GM12872 (cell line): ENCODE measurements around the gene TNFRSF1A.

Experiments used
- CTCF ChIP-seq: IDR thresholded peaks from 3 replicates; pipeline ENCODE4 v1.5.1; 2011; ENCODE audit warnings: low read depth, mild to moderate bottlenecking, low read length, moderate library complexity; ENCODE audit not compliant: insufficient read depth

The TNFRSF1A gene

GRCh38 chr12:6360080-6360571 lies 18.2 kb upstream of the TNFRSF1A start:
- TF ChIP-seq CTCF = no peak

- no peak for TF ChIP-seq CTCF
Observed at GRCh38 chr12:6358881-6359280, 17.0 kb upstream of the TNFRSF1A start.

GRCh38 chr12:6356374-6356820 lies 14.5 kb upstream of the TNFRSF1A start:
- TF ChIP-seq CTCF = no peak

- TF ChIP-seq CTCF = no peak
Observed at GRCh38 chr12:6355491-6356373, 13.9 kb upstream of the TNFRSF1A start.

GRCh38 chr12:6354495-6355393 lies 12.9 kb upstream of the TNFRSF1A start:
- no peak for TF ChIP-seq CTCF

GRCh38 chr12:6352193-6353173 lies 10.6 kb upstream of the TNFRSF1A start:
- no peak for TF ChIP-seq CTCF
